ENCODE results near the gene ABLIM1. TPM values are rescaled to one million over a fixed set of nuclear protein-coding genes. Genes with fewer than 3 reads are reported as not detected.

ABLIM1 gene
- total and polyA plus RNA-seq, 2 of the 13 experiments (the other 11 are each of a cell fraction or from before 2014, with no cell fraction given) = 59.4 to 92.7 TPM

- TF ChIP-seq, protein P1, sequence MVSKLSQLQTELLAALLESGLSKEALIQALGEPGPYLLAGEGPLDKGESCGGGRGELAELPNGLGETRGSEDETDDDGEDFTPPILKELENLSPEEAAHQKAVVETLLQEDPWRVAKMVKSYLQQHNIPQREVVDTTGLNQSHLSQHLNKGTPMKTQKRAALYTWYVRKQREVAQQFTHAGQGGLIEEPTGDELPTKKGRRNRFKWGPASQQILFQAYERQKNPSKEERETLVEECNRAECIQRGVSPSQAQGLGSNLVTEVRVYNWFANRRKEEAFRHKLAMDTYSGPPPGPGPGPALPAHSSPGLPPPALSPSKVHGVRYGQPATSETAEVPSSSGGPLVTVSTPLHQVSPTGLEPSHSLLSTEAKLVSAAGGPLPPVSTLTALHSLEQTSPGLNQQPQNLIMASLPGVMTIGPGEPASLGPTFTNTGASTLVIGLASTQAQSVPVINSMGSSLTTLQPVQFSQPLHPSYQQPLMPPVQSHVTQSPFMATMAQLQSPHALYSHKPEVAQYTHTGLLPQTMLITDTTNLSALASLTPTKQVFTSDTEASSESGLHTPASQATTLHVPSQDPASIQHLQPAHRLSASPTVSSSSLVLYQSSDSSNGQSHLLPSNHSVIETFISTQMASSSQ (IDR thresholded peaks at IDR 0.05; ENCODE audit: low read depth) = peak; percentile 85
- TF ChIP-seq, protein P1 (CRISPR knock-in tag; IDR thresholded peaks at IDR 0.05; ENCODE audit: borderline replicate concordance) = peak; percentile 85
- TF ChIP-seq, protein P2, sequence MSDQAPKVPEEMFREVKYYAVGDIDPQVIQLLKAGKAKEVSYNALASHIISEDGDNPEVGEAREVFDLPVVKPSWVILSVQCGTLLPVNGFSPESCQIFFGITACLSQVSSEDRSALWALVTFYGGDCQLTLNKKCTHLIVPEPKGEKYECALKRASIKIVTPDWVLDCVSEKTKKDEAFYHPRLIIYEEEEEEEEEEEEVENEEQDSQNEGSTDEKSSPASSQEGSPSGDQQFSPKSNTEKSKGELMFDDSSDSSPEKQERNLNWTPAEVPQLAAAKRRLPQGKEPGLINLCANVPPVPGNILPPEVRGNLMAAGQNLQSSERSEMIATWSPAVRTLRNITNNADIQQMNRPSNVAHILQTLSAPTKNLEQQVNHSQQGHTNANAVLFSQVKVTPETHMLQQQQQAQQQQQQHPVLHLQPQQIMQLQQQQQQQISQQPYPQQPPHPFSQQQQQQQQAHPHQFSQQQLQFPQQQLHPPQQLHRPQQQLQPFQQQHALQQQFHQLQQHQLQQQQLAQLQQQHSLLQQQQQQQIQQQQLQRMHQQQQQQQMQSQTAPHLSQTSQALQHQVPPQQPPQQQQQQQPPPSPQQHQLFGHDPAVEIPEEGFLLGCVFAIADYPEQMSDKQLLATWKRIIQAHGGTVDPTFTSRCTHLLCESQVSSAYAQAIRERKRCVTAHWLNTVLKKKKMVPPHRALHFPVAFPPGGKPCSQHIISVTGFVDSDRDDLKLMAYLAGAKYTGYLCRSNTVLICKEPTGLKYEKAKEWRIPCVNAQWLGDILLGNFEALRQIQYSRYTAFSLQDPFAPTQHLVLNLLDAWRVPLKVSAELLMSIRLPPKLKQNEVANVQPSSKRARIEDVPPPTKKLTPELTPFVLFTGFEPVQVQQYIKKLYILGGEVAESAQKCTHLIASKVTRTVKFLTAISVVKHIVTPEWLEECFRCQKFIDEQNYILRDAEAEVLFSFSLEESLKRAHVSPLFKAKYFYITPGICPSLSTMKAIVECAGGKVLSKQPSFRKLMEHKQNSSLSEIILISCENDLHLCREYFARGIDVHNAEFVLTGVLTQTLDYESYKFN (CRISPR knock-in tag; conservative IDR thresholded peaks at IDR 0.05) = 0 out of 2 replicates have a peak, but pooled peaks have one; percentile 16
- TF ChIP-seq ZNF160 (CRISPR knock-in tag; IDR thresholded peaks at IDR 0.05) = no peak
- TF ChIP-seq HDAC1 (CRISPR knock-in tag; IDR thresholded peaks at IDR 0.05) = no peak
- no peak for TF ChIP-seq ZNF646 (CRISPR knock-in tag; IDR thresholded peaks at IDR 0.05)
- TF ChIP-seq AGO2 (optimal IDR thresholded peaks at IDR 0.05; ENCODE audit: low read depth, low read length) = no peak
- no peak for TF ChIP-seq FOSL1 (CRISPR knock-in tag; IDR thresholded peaks at IDR 0.05; ENCODE audit: borderline replicate concordance)
- TF ChIP-seq PHF21A (CRISPR knock-in tag; IDR thresholded peaks at IDR 0.05) = peak; percentile 35; the same call in 1 of the 2 replicates
- TF ChIP-seq FOSL2 (CRISPR knock-in tag; IDR thresholded peaks at IDR 0.05) = peak; percentile 46; the same call in 1 of the 2 replicates
- 0 out of 2 replicates have a peak, but pooled peaks have one; percentile 7 for TF ChIP-seq RXRB (CRISPR knock-in tag; IDR thresholded peaks at IDR 0.05; ENCODE audit: borderline replicate concordance)
- TF ChIP-seq ZNF343 (CRISPR knock-in tag; IDR thresholded peaks at IDR 0.05) = no peak
- TF ChIP-seq ERF (CRISPR knock-in tag; IDR thresholded peaks at IDR 0.05) = no peak
- TF ChIP-seq, protein P3, sequence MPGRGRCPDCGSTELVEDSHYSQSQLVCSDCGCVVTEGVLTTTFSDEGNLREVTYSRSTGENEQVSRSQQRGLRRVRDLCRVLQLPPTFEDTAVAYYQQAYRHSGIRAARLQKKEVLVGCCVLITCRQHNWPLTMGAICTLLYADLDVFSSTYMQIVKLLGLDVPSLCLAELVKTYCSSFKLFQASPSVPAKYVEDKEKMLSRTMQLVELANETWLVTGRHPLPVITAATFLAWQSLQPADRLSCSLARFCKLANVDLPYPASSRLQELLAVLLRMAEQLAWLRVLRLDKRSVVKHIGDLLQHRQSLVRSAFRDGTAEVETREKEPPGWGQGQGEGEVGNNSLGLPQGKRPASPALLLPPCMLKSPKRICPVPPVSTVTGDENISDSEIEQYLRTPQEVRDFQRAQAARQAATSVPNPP (CRISPR knock-in tag; IDR thresholded peaks at IDR 0.05) = no peak
Observed at GRCh38 chr10:114605155-114605797, 52.8 kb downstream of the ABLIM1 start (continued).

Data from HepG2 (cell line).